Suppressor macrophage (primary cell): ENCODE measurements around the gene ABT1.

Experiments used
- DNase-seq, 4 experiments: peaks; one replicate each; pipeline ENCODE4 v3.0.0-alpha.2; 2020 to 2022

Gene ABT1

GRCh38 chr6:26607434-26608230 lies 10.9 kb downstream of the ABT1 start:
- DNase-seq = peak; percentile 66 to 74 (median 70)

GRCh38 chr6:26609463-26609862 lies 12.7 kb downstream of the ABT1 start:
- no peak for DNase-seq

DNA sequence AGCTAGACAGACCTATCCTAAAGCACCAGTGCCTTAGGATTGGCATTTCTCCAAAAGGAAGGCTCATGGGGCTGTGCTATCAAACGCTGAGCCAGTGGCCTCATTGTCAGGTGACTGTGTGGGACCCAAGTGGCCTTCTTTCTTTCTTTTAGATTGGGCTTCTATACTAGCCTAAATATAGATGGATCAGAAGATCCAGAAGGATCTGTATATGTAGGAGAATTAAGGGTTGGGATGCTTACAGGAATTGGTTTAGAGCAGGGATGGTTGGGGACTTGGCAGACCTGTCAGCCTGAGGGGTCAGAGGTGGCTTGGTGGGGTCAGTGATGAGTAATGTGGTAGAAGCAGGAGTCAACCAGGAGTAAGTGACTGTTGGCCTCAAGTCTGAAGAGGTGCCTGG lies 14.8 kb downstream of the ABT1 start:
- peak in 1 of 4 experiments; percentile 11 for DNase-seq

DNA sequence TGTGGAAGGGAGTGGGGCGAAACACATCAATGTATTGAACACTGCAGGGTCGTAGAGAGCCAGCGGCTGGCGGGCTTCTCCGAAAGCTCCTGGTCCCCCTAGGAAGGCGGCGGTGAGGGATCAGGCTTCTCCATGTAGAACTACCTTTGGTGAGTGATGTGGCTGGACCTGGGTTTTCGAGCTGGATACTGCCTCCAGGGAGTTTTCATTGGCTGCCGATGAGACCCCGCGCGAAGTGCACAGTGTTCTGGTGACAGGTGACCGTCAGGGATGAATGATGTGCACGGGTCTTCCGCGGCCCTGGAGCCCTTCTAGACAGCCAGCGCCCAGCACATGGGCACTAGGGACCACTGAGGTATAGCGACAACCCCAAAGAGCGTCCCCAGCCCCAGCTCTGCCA lies 16.4 kb downstream of the ABT1 start:
- DNase-seq = no peak

DNA sequence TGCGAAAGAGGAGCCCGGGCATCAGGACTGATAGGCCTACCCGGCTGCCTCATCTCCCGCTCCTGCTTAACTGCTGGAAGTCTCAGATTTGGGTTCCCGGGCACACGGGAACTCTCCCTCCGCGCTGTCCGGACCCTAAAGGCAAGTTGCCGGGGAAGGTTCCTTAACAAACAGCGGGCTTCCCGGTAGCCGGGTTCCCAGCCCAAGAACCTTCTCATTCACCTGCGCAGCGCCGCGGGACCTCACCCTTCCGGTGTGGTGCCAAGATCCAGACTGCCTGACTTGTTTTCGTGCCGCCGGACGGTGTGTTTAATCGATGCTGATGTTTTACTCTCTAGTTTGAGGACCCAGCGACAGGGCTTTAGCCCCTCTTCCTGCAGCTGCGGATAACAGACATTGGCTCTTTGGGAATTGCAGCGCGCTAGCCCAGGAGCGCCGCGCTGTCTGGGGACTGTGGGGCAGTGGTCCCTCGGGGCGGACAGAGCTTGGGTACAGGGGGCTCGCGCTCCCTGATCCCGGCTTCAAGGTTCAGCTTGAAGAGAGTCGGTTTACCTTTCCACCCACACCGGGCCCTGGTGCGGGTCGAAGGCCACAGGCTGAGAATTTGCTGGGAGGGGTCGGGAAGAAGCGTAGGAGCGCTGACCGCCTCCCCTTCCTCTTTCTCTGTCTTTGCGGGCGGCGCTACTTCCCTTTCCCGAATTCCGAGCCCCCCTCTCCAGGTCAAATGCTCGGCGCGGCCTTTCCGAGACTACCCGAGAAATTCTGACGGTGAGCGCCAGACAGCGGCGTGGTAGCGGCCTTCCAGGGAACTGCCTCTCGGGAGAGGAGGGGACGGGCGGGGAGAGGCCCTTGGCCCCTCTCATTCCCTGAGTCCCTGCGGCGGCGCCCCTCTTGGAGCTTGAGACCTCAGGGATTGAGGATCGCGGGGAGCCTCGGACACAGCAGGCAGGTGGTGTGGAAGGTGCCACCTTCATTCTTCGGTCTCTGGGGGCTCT lies 17.2 kb downstream of the ABT1 start:
- DNase-seq = peak in 3 of 4 experiments; percentile 23 to 41 (median 26)

GRCh38 chr6:26623339-26623859 lies 26.6 kb downstream of the ABT1 start:
- no peak for DNase-seq

DNA sequence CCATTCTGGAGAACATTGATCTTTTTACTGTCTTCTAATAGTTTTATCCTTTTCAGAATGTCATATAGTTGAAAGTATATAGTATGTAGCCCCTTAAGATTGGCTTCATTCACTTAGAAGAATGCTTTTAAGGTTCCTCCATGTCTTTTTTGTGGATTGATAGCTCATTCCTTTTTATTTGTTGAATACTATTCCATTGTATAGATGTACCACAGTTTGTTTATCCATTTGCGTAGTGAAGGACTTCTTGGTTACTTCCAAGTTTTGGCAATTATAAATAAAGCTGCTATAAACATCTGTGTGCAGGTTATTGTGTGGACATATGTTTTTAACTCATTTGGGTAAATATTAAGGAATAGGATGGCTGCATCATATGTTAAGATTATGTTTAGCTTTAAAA lies 27.8 kb downstream of the ABT1 start:
- DNase-seq = no peak

DNA sequence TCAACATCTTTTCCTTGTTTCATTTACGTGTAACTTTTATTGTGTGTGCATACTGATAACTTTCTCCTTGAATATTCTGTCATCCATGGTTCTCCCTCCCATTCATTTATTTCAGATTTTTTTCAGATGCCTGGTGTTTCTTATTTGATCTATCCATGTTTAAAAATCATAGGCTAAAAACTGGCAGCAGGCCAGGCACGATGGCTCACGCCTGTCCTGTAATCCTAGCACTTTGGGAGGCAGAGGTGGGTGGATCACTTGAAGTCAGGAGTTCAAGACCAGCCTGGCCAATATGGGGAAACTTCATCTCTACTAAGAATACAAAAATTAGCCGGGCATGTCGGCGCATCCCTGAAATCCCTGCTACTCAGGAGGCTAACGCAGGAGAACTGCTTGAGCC lies 31.1 kb downstream of the ABT1 start:
- DNase-seq = no peak

DNA sequence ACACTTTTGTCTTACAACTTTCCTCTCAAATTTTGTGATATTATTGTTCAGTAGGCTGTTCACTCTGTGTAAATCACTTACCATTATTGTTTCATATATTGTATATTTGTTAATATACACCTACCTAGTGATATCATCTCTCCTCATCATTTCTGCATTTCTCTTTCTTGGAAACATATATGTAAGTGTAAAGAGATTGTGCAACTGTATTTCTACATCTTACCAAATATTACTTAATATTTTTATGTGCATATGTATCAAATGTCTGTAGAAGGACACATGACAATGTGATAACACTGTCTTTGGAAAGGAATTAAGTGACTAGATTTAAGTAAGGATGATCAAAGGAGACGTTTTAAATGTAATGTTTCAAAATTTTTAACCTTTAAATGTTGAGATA lies 32.6 kb downstream of the ABT1 start:
- DNase-seq = peak in 2 of 4 experiments; percentile 17 to 48

- no peak for DNase-seq
Observed at GRCh38 chr6:26640806-26641205, 44.1 kb downstream of the ABT1 start.

DNA sequence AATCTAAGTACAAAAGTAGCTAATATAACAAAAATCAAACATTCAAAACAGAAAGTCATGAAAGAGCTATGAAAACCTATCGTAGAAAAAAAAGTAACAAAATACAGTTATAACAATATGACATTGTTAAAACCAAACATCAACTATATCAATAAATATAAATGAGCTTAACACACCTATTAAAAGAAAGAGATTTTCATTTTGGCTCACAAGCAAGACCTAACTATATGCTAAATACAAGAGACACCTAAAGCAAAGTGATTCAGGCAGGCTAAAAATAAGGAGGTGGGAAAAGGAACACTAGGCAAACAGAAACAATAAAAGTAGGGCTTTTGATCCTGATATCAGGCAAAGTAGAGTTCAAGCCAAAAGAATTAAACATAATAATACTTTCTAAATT lies 49.3 kb downstream of the ABT1 start:
- DNase-seq = no peak
